ENCODE data around the gene ARHGAP10.

The ARHGAP10 gene

DNA sequence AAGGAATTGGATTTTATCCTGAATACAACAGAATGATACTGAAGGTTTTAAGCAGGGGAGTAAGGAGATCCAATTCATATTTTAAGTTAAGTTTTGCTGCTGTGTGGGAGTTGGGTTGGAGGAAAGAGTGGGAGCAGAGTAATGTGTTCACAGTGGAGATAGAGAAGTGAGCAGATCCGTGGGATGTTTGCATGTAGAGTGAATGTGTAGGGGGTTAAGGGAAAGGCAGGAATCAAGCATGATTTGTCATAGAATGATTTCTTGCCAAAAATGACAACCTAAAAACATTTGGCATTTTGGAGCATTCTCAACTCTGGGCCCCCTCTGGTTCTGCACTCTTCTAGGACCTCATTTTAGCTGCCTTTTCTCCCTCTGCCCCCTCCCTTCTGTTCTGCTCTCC lies 76.6 kb downstream of the ARHGAP10 start:
- H3K4me1 ChIP-seq (ENCODE audit: control insufficient read depth in 1 of 2, insufficient read depth in 2 of 2, low read length in 2 of 2), result no peaks in the 10 kb centered on the region
- H3K27ac ChIP-seq (ENCODE audit: low read depth, low read length), result no peak overlapping the region
- no peaks in the 10 kb centered on the region for H3K36me3 ChIP-seq (ENCODE audit: control insufficient read depth in 1 of 2, insufficient read depth in 2 of 2, low read length in 2 of 2)
- no peaks in the 10 kb centered on the region for H3K27me3 ChIP-seq (ENCODE audit: control insufficient read depth in 1 of 2, insufficient read depth in 2 of 2, low read length in 2 of 2)
- no peaks in the 10 kb centered on the region for H3K9me3 ChIP-seq (ENCODE audit: control insufficient read depth in 1 of 2, low read length in 2 of 2)
- H3K9ac ChIP-seq (ENCODE audit: low read depth in 1 of 2, low read length in 2 of 2), result no peak overlapping the region
- H3K4me3 ChIP-seq (ENCODE audit: low read depth in 1 of 2, low read length in 2 of 2), result no peak overlapping the region

GRCh38 chr4:147809211-147809610 lies 77.3 kb downstream of the ARHGAP10 start:
- Histone ChIP-seq H3K27me3 (ENCODE audit: control insufficient read depth in 1 of 2, insufficient read depth in 2 of 2, low read length in 2 of 2) (no peaks in the 10 kb centered on the region), H3K4me1 (ENCODE audit: control insufficient read depth in 1 of 2, insufficient read depth in 2 of 2, low read length in 2 of 2) (no peaks in the 10 kb centered on the region), H3K36me3 (ENCODE audit: control insufficient read depth in 1 of 2, insufficient read depth in 2 of 2, low read length in 2 of 2) (no peaks in the 10 kb centered on the region), H3K9ac (ENCODE audit: low read depth in 1 of 2, low read length in 2 of 2) (no peak overlapping the region), H3K27ac (ENCODE audit: low read depth, low read length) (no peak overlapping the region), H3K4me3 (ENCODE audit: low read depth in 1 of 2, low read length in 2 of 2) (no peak overlapping the region), H3K9me3 (ENCODE audit: control insufficient read depth in 1 of 2, low read length in 2 of 2) (no peaks in the 10 kb centered on the region)

GRCh38 chr4:147811878-147812277 lies 80.0 kb downstream of the ARHGAP10 start:
- peaks cover 6 to 12% of the 10 kb centered on the region in 2 donors for H3K4me1 ChIP-seq (ENCODE audit: control insufficient read depth in 1 of 2, insufficient read depth in 2 of 2, low read length in 2 of 2)
- H3K9me3 ChIP-seq (ENCODE audit: control insufficient read depth in 1 of 2, low read length in 2 of 2), result no peaks in the 10 kb centered on the region
- no peaks in the 10 kb centered on the region for H3K27me3 ChIP-seq (ENCODE audit: control insufficient read depth in 1 of 2, insufficient read depth in 2 of 2, low read length in 2 of 2)
- H3K27ac ChIP-seq (ENCODE audit: low read depth, low read length), result no peak overlapping the region
- H3K36me3 ChIP-seq (ENCODE audit: control insufficient read depth in 1 of 2, insufficient read depth in 2 of 2, low read length in 2 of 2), result no peaks in the 10 kb centered on the region
- H3K9ac ChIP-seq (ENCODE audit: low read depth in 1 of 2, low read length in 2 of 2), result no peak overlapping the region
- H3K4me3 ChIP-seq (ENCODE audit: low read depth in 1 of 2, low read length in 2 of 2), result no peak overlapping the region

DNA sequence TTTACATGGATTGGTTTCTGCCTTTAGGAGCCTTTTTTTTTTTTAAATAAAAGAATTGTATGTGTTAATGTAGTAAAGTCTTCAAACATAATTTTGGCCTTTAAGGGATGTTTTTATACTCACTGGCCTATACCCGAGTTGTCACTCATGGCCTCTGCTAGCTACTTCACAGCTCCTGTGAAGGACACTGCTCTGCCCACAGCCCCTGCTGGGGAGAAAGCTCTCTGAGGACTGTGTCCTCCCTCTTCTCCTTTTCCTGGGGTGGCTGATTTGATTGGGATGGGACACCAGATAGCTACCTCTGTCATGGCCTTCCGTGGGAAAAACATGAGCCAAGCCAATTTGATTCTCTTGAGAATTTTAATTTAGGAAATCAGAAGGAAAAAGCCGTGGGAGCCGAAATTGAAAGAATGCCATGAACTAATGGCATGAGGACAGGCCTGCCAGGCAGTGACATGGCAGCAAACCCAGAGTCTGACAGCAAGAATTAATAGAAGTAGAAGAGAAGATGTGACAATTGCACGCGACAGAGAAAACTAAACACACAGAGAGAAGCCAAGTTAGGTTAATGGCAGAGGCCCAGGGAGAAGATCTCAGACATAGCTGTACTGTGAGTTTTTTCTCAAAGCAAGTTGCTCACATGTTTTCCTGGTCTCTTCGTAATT lies 81.4 kb downstream of the ARHGAP10 start:
- H3K27ac ChIP-seq (ENCODE audit: low read depth, low read length), result no peak overlapping the region
- peaks cover 6 to 12% of the 10 kb centered on the region in 2 donors for H3K4me1 ChIP-seq (ENCODE audit: control insufficient read depth in 1 of 2, insufficient read depth in 2 of 2, low read length in 2 of 2)
- no peaks in the 10 kb centered on the region for H3K27me3 ChIP-seq (ENCODE audit: control insufficient read depth in 1 of 2, insufficient read depth in 2 of 2, low read length in 2 of 2)

GRCh38 chr4:147813973-147814372 lies 82.1 kb downstream of the ARHGAP10 start:
- Histone ChIP-seq H3K27me3 (ENCODE audit: control insufficient read depth in 1 of 2, insufficient read depth in 2 of 2, low read length in 2 of 2) (no peaks in the 10 kb centered on the region), H3K9ac (ENCODE audit: low read depth in 1 of 2, low read length in 2 of 2) (no peak overlapping the region), H3K27ac (ENCODE audit: low read depth, low read length) (no peak overlapping the region), H3K36me3 (ENCODE audit: control insufficient read depth in 1 of 2, insufficient read depth in 2 of 2, low read length in 2 of 2) (no peaks in the 10 kb centered on the region), H3K4me1 (ENCODE audit: control insufficient read depth in 1 of 2, insufficient read depth in 2 of 2, low read length in 2 of 2) (peaks cover 6 to 12% of the 10 kb centered on the region in 2 donors), H3K9me3 (ENCODE audit: control insufficient read depth in 1 of 2, low read length in 2 of 2) (no peaks in the 10 kb centered on the region), H3K4me3 (ENCODE audit: low read depth in 1 of 2, low read length in 2 of 2) (no peak overlapping the region)

More for the DNA sequence above, 81.4 kb downstream of the ARHGAP10 start:
- no peaks in the 10 kb centered on the region for H3K9me3 ChIP-seq (ENCODE audit: control insufficient read depth in 1 of 2, low read length in 2 of 2)
- no peak overlapping the region for H3K9ac ChIP-seq (ENCODE audit: low read depth in 1 of 2, low read length in 2 of 2)
- no peaks in the 10 kb centered on the region for H3K36me3 ChIP-seq (ENCODE audit: control insufficient read depth in 1 of 2, insufficient read depth in 2 of 2, low read length in 2 of 2)
- H3K4me3 ChIP-seq (ENCODE audit: low read depth in 1 of 2, low read length in 2 of 2), result no peak overlapping the region

DNA sequence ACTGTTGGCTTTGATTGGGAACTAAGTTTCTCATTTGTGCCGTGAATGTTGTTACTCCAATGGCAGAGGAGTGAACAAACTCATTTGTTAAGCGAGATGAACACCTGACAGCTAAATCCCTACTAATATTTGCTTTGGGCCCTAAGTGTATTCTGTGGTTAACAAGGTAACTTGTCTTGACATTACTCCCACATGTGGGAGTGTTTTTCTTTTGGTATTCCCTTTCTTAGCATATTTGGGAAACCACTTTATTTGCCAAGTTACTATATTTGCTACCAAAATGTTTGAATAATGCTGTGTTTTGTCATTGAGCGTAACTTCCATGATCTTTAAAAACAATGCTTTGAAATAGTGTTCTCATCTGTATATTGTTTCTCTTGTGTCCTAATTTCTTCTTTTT lies 82.5 kb downstream of the ARHGAP10 start:
- Histone ChIP-seq H3K27ac (ENCODE audit: low read depth, low read length) (no peak overlapping the region), H3K9me3 (ENCODE audit: control insufficient read depth in 1 of 2, low read length in 2 of 2) (no peaks in the 10 kb centered on the region), H3K36me3 (ENCODE audit: control insufficient read depth in 1 of 2, insufficient read depth in 2 of 2, low read length in 2 of 2) (no peaks in the 10 kb centered on the region), H3K9ac (ENCODE audit: low read depth in 1 of 2, low read length in 2 of 2) (no peak overlapping the region), H3K4me1 (ENCODE audit: control insufficient read depth in 1 of 2, insufficient read depth in 2 of 2, low read length in 2 of 2) (peaks cover 6 to 12% of the 10 kb centered on the region in 2 donors), H3K4me3 (ENCODE audit: low read depth in 1 of 2, low read length in 2 of 2) (no peak overlapping the region), H3K27me3 (ENCODE audit: control insufficient read depth in 1 of 2, insufficient read depth in 2 of 2, low read length in 2 of 2) (no peaks in the 10 kb centered on the region)

DNA sequence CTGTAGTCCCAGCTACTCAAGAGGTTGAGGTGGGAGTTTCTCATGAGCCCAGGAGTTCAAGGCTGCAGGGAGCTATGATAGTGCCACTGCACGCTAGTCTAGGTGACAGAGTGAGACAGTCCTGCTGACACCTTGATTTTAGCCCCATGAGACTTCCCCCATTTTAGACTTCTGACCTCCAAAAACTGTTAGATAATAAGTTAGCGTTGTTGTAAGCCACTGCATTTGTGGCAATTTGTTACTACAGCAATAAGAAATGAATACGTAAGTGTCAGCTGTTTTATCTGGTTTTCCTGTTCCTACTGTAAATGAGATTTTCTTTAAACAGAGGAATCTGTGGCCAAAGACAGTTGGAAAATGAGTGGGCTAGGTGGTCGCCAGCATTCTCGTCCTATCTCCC lies 83.9 kb downstream of the ARHGAP10 start:
- Histone ChIP-seq H3K4me1 (ENCODE audit: control insufficient read depth in 1 of 2, insufficient read depth in 2 of 2, low read length in 2 of 2) (peaks cover 6 to 12% of the 10 kb centered on the region in 2 donors), H3K9me3 (ENCODE audit: control insufficient read depth in 1 of 2, low read length in 2 of 2) (no peaks in the 10 kb centered on the region), H3K27ac (ENCODE audit: low read depth, low read length) (no peak overlapping the region), H3K27me3 (ENCODE audit: control insufficient read depth in 1 of 2, insufficient read depth in 2 of 2, low read length in 2 of 2) (no peaks in the 10 kb centered on the region), H3K36me3 (ENCODE audit: control insufficient read depth in 1 of 2, insufficient read depth in 2 of 2, low read length in 2 of 2) (no peaks in the 10 kb centered on the region), H3K9ac (ENCODE audit: low read depth in 1 of 2, low read length in 2 of 2) (no peak overlapping the region), H3K4me3 (ENCODE audit: low read depth in 1 of 2, low read length in 2 of 2) (no peak overlapping the region)

GRCh38 chr4:147816382-147817254 lies 84.7 kb downstream of the ARHGAP10 start:
- Histone ChIP-seq H3K9ac (ENCODE audit: low read depth in 1 of 2, low read length in 2 of 2) (no peak overlapping the region), H3K9me3 (ENCODE audit: control insufficient read depth in 1 of 2, low read length in 2 of 2) (no peaks in the 10 kb centered on the region), H3K4me3 (ENCODE audit: low read depth in 1 of 2, low read length in 2 of 2) (no peak overlapping the region), H3K36me3 (ENCODE audit: control insufficient read depth in 1 of 2, insufficient read depth in 2 of 2, low read length in 2 of 2) (no peaks in the 10 kb centered on the region), H3K4me1 (ENCODE audit: control insufficient read depth in 1 of 2, insufficient read depth in 2 of 2, low read length in 2 of 2) (peaks cover 14 to 18% of the 10 kb centered on the region in 2 donors), H3K27me3 (ENCODE audit: control insufficient read depth in 1 of 2, insufficient read depth in 2 of 2, low read length in 2 of 2) (no peaks in the 10 kb centered on the region), H3K27ac (ENCODE audit: low read depth, low read length) (no peak overlapping the region)

DNA sequence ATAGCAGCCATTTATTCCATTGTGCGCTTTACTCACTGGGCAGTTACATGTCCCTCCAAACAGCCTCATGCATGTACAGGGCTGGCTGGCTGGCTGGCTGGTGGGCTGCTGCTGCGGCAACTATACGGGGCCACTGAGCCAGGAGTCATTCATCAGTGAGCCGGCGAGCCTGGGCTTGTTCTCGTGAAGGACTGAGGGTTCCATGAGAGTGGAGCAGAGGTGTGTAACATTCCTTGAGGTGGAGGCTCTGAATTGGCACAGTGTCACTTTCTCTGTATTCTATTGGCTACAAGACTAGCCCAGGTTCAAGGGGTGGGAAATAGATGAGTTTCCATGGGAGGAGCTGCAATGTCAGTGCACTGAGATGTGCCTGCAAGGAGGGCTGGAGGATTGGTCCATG lies 89.1 kb downstream of the ARHGAP10 start:
- Histone ChIP-seq H3K27ac (ENCODE audit: low read depth, low read length) (no peak overlapping the region), H3K9me3 (ENCODE audit: control insufficient read depth in 1 of 2, low read length in 2 of 2) (no peaks in the 10 kb centered on the region), H3K9ac (ENCODE audit: low read depth in 1 of 2, low read length in 2 of 2) (no peak overlapping the region), H3K4me1 (ENCODE audit: control insufficient read depth in 1 of 2, insufficient read depth in 2 of 2, low read length in 2 of 2) (peaks cover 22 to 30% of the 10 kb centered on the region in 2 donors), H3K27me3 (ENCODE audit: control insufficient read depth in 1 of 2, insufficient read depth in 2 of 2, low read length in 2 of 2) (no peaks in the 10 kb centered on the region), H3K4me3 (ENCODE audit: low read depth in 1 of 2, low read length in 2 of 2) (no peak overlapping the region), H3K36me3 (ENCODE audit: control insufficient read depth in 1 of 2, insufficient read depth in 2 of 2, low read length in 2 of 2) (no peaks in the 10 kb centered on the region)

GRCh38 chr4:147821555-147821954 lies 89.7 kb downstream of the ARHGAP10 start:
- H3K9me3 ChIP-seq (ENCODE audit: control insufficient read depth in 1 of 2, low read length in 2 of 2), result no peaks in the 10 kb centered on the region
- no peak overlapping the region for H3K27ac ChIP-seq (ENCODE audit: low read depth, low read length)
- H3K36me3 ChIP-seq (ENCODE audit: control insufficient read depth in 1 of 2, insufficient read depth in 2 of 2, low read length in 2 of 2), result no peaks in the 10 kb centered on the region
- H3K9ac ChIP-seq (ENCODE audit: low read depth in 1 of 2, low read length in 2 of 2), result no peak overlapping the region
- no peaks in the 10 kb centered on the region for H3K27me3 ChIP-seq (ENCODE audit: control insufficient read depth in 1 of 2, insufficient read depth in 2 of 2, low read length in 2 of 2)
- H3K4me1 ChIP-seq (ENCODE audit: control insufficient read depth in 1 of 2, insufficient read depth in 2 of 2, low read length in 2 of 2), result peaks cover 18 to 27% of the 10 kb centered on the region in 2 donors
- H3K4me3 ChIP-seq (ENCODE audit: low read depth in 1 of 2, low read length in 2 of 2), result no peak overlapping the region

Measured in duodenal mucosa (tissue), 2 donors.